Stimulated activated CD4-positive, alpha-beta T cell treated with anti-CD3 and anti-CD28 coated beads, Interleukin-15, amount 100 ng/mL, for 48 hours (primary cell): ENCODE measurements around the gene RANBP17.
A peak's percentile ranks its signal among the peaks of the same experiment; 100 is the strongest.
"Not testable (repeated sequence)": the region's sequence is repeated elsewhere in the genome, so short reads cannot be mapped to it uniquely, and the experiment has no call there.

Source experiments
- DNase-seq, 2 donors: peaks; one replicate each; pipeline ENCODE4 v3.0.0-alpha.2; 2020; ENCODE audit warnings: low read depth in 2 of 2

RANBP17 gene

DNA sequence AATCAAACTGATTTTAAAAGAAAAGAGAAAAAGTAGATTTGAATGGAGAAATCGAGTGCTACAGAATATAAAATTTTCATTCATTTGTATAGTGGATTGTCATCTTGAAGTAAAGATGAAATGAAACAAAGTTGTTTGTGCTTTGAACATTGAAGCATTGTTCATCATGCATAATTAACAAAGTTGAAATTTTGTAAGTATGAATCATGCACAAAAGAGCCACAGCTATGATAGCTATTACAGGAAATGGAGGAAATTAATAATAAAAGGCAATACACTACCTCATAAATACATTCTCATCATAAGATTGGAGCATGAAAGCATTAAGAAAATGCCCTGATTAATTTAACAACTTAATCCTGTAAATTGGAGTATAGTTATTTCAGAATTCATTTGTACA lies 293.8 kb downstream of the RANBP17 start:
- DNase-seq = no peak

DNA sequence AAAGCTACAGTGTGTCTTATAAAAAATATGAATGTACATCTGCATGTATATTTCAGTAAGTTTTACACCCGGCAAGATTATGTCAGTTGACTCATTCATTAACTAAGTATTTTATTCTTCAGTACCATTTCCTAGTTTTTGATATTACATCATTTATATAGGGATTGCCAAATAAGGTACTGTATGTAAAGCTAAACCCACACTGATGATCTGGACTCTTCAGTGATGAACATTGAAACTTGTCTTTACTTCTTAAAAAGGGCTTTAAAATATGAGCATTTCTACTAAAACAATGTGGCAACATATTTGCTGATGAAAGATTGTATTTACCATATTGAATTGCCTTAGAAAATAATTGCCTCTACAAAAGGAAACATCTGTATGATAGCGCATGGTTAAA lies 295.5 kb downstream of the RANBP17 start:
- no peak for DNase-seq

DNA sequence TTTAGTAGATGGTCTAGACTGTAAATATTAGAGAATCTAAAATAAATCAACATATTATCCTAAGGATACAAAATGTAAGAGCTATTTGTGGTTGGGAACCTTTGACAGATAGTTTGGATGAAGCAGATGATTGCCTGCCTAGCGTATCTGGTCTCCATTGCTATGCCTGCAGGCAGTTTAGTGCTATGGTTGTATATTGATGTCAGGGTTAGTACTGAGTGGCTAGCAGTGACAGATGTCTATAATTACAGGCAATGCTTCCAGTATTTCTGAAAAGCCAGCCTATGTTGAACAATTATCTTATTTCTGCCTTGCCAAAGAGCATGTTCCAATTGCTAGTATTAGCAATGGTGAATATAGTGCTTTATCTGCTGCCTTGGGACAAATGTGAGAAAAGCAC lies 296.0 kb downstream of the RANBP17 start:
- no peak for DNase-seq

DNA sequence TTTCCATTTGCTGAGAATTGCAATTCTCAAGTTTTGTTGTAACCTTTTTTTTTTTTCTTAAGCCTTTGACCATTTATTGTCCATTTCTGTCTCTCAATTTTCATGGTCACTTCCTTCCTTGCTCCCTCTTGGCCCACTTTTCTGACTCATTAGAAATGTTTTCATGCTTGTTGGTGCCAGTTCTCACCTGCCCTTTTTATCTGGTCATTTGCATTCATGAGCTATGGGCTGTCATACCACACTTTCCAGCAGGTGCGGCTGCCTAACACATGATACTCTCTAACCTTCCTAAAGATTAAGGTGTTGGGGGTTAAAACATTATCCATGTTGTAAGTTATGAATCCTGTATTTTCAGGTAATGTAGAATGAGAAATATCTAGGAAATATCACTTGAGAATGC lies 296.8 kb downstream of the RANBP17 start:
- no peak for DNase-seq

DNA sequence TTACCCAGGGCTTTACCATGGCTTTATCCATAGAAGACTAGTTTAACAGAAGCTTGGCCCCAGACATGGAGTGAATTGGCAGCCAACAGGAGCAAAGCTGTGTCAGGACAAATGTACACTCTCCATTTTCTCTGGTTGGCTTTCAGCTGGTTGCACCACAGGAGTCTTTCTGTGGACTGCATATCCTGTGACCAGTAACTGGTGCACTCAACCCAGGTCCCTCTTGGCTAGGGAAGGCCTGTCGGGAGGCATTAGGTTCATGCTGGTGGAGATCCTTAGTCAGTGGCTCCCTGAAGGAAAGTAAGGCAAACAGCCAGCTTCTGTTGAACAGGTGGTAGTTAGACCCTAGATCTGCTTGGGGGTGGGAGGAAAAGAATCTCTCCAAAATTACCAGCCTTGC lies 300.3 kb downstream of the RANBP17 start:
- no peak for DNase-seq

DNA sequence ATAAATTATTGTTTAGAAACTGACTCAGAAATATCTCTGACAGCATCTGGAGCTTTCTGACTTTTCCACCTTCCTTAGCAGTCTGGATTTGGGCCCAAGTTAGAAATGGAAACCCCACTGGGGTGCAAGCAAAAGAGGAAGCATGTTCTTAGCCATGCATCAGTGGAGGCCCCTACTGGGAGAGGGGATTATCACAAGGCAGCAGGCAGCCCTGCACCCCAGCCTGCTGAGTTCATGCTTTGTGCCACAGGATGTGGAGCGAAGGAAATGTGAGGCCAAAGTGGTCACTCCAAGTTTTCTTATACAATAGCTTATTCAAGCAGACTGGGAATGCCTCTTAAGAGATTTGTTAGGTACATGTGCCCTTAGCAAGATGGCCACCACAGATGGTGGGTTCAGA lies 300.8 kb downstream of the RANBP17 start:
- DNase-seq = no peak

DNA sequence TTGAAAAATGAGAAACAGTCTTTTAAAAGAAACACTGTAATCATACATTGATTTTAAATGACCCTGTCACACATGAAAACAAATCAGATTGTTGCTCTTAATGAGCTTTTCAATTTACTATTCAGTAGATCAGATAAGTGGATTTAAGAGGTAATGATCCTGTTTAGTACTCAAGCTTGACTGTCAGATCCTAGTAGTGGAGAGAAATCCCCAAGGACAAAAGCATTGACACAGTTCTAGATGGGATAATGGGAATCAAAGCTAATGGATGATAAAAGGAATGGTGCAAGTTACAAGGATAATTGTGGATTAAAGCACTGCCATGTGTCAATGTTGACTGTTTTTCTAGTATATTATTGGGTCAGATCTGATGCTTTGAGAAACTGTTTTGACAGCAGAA lies 304.9 kb downstream of the RANBP17 start:
- no peak for DNase-seq

DNA sequence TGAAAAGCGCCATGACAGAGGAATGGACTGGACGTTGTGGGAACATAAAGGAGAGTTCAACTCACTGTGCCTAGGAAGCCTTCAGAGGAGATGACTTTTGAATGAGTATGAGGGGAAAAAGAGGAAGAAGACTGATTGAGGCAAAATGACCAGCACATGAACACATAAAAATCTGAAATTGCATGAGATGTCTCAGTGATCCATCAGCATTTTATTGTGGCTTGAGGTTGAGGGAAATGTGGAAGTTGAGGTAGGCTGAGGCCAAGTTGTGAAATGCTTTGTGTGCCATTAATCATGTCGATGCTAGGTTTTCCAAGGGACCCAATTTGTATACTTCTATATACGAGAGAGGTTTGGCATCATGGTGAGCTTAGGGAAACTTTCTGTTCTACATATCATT lies 306.4 kb downstream of the RANBP17 start:
- DNase-seq = no peak

DNA sequence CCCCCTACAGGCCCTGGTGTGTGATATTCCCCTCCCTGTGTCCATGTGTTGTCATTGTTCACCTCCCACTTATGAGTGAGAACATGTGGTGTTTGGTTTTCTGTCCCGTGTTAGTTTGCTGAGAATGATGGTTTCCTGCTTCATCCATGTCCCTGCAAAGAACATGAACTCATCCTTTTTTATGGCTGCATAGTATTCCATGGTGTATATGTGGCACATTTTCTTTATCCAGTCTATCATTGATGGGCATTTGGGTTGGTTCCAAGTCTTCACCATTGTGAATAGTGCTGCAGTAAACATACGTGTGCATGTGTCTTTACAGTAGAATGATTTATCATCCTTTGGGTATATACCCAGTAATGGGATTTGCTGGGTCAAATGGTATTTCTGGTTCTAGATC lies 313.1 kb downstream of the RANBP17 start:
- DNase-seq = not testable (repeated sequence)

DNA sequence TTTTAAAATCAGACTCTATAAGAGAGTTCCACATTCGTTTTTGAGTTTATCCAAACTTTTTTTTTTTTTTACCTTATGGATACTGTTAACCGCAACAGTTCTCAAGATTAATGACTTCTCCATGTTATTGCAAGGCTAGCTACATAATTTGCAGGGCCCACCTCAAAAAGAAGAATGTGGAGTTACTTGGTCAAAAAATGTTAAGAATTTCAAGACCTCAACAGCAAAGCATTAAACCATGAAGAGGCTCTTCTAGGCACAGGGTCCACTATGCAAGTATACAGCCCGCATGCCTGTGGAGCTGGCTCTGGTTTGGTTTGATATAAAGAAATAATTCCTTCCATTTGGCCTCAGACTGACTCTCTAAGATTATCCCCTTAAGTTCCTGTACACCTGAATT lies 313.9 kb downstream of the RANBP17 start:
- no peak for DNase-seq

DNA sequence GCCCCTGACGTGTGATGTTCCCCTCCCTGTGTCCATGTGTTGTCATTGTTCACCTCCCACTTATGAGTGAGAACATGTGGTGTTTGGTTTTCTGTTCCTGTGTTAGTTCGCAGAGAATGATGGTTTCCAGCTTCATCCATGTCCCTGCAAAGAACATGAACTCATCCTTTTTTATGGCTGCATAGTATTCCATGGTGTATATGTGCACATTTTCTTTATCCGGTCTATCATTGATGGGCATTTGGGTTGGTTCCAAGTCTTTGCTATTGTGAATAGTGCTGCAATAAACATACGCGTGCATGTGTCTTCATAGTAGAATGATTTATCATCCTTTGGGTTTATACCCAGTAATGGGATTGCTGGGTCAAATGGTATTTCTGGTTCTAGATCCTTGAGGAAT lies 316.4 kb downstream of the RANBP17 start:
- DNase-seq = not testable (repeated sequence)

DNA sequence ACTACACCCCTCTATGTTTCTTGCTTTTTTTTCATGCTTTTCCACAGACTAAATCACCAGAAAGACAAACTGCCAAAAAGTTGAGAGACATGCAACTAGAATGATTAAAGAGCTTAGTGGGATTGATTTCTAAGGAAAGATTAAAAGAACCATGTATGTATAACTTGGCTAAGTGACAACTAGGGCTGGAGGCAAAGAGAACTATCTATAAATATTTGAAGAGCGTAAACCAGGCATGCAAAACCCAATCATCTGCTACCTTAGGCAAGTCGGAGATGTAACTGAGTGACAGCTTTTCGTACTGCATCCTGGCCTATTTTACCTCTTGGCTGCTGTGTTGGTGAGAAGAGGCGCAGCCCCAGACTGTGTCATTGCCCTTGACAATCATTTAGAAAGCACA lies 326.2 kb downstream of the RANBP17 start:
- DNase-seq = no peak

DNA sequence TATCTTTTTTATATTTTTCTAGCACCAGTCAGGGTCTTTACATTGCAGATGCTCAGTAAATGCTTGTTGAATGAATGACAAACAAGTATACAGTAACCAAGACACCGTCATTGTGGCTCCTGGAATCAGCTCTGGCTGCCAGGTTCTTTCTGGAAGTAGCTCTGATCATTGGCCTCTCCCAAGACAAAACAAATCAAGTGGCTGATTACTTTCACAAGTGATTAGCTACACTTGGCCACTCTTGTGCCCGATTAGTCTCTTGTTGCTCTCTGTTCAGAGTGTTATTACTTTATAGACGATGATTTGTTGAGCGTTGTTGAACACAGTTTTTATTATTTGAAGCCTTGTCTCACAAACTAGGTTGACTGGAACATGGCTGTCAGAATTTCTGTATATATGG lies 327.6 kb downstream of the RANBP17 start:
- no peak for DNase-seq

DNA sequence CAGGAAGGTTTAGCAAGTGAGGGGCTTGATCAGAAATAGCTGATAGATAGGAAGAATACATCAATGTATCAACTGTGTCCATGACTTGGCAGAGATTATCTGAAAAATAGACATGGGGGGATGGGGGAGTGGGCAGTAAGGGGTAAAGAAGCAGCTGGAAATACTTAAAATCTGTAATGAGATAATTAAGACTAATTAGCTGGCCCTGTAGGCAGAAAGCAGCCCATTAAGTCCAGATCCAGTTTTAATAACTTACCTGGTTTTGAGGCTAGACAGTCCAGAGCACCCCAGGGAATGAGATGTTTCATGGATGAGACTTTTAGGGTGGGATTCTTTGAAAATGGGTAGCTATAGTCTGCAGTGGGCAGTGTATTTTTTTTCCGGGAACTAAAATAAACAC lies 330.3 kb downstream of the RANBP17 start:
- DNase-seq = no peak

DNA sequence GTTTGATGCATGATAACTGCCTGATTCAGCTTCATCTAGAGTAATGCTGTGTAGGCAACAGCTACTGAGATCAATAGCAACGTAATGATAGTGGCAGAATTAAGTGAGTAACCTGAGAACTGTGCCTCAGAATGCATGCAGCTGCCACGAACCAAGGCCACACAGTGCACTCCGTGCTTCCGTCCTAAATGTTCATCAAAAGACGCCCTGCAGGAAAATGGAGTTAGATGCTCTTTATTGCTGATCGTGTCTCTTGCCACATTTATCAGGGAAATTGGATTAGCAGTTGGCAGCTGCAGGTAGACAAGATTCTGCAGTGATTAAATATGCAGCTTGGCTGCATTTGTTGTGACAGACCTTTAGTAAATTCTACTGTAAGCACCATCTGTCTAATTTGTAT lies 339.5 kb downstream of the RANBP17 start:
- no peak for DNase-seq

DNA sequence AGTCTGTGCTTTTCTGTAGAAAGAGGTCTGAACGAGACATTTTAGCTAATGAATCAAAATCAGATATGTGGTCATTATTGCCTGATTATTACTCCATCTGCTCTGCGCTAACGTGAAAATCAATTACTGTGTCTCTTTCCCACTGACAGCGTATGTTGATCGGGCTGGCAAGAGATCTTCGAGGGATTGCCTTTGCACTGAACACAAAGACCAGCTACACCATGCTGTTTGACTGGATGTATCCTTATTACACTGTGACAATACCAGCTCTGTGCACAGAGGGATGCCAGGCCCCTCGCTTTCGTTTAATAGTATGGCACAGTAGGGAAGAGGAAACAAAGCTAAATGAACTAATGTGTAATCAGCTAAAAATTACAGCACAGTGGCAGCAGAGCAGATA lies 343.6 kb downstream of the RANBP17 start:
- no peak for DNase-seq

DNA sequence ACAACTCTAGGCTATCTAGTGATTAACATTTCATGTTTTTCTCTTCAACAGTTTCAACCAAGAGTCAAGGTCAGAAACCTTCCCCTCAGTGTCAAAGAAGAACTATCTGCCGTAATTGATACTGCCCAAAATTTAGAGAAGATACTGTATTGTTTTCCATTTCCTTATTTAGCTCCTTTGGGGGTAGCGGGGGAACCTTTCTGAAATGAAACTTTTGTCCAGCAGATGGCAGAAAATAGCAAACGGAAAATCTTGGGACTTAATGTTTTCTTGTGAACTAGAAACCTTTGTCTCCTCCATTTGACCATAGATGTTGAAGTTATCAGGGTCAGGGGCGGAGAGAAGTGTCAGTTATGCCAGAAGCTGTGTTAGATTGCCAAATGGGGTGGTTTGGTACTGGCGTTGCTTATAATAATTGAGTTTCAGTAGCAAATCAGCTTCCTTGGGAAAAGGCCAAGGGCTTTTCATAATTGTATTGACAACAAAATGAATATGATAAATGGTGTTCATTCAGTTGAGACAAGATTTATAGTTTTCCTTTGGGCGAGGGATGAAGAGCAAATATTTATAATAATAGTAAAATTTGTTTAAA lies 345.5 kb downstream of the RANBP17 start:
- DNase-seq = peak in 1 of 2 donors; percentile 5

DNA sequence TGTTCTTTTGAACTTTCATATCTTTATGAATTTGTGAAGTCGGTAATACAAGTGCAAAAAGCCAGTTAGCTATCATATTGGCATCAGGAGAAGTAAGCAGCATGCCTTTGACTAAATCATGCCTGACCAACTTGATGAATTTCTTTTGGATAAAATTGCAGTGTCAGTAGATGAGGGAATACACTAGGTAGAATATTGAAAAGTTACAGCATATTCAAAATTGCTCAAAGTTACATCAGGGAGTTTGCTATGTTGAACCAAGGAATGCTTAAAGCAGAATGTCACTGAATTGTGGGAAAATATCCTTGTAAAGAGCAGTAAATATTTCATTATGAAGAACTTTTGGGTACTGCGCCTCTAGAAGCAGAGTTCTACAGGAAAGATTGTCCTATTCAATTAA lies 360.1 kb downstream of the RANBP17 start:
- no peak for DNase-seq

DNA sequence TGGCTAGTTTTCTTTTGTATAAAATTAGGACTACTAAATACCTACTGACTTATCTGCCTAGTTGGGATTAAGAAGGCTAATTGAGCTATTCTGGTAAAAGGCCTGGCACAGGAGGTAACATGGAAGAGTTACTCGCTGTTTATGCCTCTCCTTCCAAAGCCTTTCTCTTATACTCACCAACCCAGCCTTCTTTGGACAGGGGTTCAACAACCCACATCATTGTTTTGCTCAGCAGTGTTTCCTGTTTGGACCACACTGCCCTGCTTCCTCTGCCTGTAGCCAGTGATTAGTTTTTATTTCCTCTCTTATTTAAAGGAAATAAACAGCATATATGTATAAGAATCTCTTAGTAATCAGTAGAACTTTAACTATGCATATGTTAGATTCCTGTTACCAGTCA lies 362.1 kb downstream of the RANBP17 start:
- no peak for DNase-seq

DNA sequence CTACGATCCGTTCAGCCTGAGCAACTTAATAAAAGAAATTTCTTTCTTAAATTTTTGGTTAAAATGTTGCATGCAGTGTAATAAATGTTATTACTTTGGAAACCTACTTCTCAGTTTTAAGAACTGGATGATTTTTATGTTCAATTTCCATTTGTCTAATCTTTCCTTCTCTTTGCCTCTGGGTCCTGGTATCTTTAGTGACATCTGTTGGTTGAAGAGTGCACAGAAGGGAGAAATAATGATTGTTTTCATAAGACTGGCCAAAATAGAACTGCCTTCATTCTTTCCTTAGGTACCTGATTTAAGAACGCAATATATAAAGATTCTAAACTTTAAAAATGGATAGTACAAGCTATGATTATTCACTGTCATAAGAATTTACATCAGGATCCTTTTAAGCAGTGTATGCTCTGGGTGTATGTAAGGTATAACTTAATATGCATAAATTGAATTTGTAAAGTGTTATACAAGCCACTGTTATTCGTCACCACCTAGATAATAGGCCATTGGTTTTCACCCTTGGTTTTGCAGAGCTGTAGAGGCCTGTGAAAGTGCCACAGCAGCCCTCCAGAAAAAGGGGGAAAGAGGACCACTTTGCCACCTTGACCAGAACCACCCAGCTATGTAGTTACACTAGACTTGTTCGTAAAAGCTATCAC lies 364.4 kb downstream of the RANBP17 start:
- no peak for DNase-seq

DNA sequence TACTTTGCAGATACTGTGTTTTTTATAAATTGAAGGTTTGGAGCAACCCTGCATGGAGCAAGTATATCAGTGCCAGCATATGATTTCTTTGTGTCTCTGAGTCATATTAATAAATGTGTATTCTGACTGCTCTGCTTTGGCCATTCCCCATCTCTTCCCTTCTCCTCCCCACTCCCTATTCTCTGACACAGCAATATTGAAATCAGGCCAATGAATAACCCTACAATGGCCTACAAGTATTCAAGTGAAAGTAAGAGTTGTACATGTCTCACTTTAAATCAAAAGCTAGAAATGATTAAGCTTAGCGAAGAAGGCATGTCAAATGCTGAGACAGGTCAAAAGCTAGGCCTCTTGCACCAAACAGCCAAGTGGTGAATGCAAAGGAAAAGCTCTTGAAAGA lies 365.0 kb downstream of the RANBP17 start:
- DNase-seq = no peak

DNA sequence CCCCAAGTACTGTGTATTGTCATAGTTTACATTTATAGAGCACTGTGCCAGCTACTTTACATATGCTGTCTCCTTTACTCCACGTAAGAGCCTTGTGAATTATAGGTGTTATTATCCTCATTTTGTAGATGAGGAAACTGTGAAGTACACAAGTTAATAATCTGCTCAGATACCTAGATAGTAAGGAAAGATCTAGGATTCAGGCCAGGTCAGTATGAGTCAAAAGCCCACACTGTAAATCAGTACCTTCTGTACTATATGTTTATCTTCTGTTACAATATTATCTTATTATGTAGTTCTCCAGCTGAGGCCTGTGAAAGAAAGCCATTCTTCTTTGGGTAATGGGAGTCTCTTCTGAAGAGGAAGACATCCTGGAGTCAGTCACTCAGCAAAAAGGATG lies 374.8 kb downstream of the RANBP17 start:
- DNase-seq = no peak

DNA sequence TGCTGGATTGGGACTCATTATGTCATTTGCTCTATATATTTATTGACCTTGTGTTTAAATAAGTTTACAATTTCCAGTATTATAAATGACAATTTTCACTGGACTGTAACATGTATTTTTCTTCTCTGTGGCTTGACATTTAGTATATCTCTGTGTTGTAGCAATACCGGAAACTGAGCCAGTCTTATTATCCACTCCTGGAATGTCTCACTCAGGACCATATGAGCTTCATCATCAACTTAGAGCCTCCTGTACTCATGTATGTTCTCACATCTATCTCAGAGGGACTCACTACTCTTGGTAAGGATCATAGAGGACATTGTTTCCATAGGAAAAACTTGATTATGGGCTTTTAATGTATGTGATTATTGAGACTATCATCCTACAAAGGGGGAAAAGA lies 380.7 kb downstream of the RANBP17 start:
- no peak for DNase-seq

DNA sequence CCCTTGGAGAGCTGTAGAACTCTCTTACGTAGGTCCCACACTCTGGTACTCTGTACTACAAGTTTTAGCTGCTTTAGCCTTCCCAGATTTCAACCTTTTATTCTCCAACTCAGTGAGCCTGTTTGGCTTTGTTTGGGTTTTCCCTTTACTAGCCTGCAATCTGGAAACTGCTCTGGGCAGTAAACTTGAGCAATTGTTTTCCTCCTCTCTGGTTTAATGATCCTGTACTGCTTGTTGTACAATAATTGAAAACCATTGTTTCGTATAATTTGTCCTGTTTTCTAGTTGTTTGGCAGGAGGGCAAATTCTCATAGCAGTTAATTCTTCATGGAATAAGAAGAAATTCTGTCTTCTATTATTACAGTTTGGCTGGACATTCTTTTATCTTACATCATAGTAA lies 384.4 kb downstream of the RANBP17 start:
- no peak for DNase-seq
